Activated T-cell treated with anti-CD3 and anti-CD28 coated beads, Interleukin-2, amount 50 U/mL, for 1 hour (primary cell): Measurements from ENCODE around the gene TRIM62.

ENCODE experiments used
- DNase-seq: peaks from one replicate; pipeline ENCODE4 v3.0.0-alpha.2; 2020

TRIM62 gene

GRCh38 chr1:33097137-33097611 is 84.7 kb downstream of the TRIM62 start:
- no peak for DNase-seq

DNA sequence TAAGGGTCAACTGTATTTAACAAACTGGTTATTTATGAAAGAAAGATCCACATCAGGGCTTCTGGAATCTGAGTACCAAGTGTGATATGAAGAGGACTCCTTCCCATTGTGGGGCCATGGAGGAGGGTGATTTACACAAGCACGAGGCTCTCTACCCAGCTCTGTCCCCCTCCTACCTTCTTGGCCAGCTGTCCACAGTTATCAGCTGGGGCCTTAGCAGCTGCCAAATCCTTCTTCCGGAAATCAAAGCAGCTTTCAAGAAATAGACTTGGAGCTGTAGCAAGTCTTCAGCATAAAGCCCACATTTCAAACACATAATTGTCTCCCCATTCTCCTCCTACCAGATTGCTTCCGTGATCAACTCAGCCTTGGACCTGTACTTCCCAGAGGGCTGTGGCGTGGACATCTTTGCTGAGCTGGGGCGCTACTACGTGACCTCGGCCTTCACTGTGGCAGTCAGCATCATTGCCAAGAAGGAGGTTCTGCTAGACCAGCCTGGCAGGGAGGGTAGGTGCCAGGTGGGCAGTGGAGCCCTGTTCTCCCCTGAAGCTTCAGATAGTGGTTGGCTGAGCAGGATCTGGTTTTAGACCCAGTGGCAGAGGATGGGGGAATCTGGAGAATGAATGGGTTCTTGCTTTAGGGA is 85.4 kb downstream of the TRIM62 start:
- no peak for DNase-seq
